ENCODE measurements around the gene PLGRKT. TPM values are rescaled to one million over a fixed set of nuclear protein-coding genes. Genes with fewer than 3 reads are reported as not detected.
"Not testable (repeated sequence)": the region's sequence is repeated elsewhere in the genome, so short reads cannot be mapped to it uniquely, and the experiment has no call there.

Gene PLGRKT
- total RNA-seq = 16.5 TPM

GRCh38 chr9:5437254-5438216 lies at the start of gene PLGRKT:
Gene PLGRKT (minus strand): TSS chr9:5437925. CDS start chr9:5431977, 5,948 bp downstream.
- DNase-seq = peak; percentile 96

- no peak for DNase-seq
Measured at GRCh38 chr9:5486988-5487387, 49.3 kb upstream of the PLGRKT start.

- no peak for DNase-seq
Measured at GRCh38 chr9:5485378-5486085, 47.8 kb upstream of the PLGRKT start.

- no peak for DNase-seq
Measured at GRCh38 chr9:5483306-5483705, 45.6 kb upstream of the PLGRKT start.

GRCh38 chr9:5482194-5482593 lies 44.5 kb upstream of the PLGRKT start:
- DNase-seq = no peak

- no peak for DNase-seq
Measured at GRCh38 chr9:5481322-5482040, 43.8 kb upstream of the PLGRKT start.

- no peak for DNase-seq
Measured at GRCh38 chr9:5480919-5481318, 43.2 kb upstream of the PLGRKT start.

GRCh38 chr9:5479994-5480694 lies 42.4 kb upstream of the PLGRKT start:
- no peak for DNase-seq

GRCh38 chr9:5478206-5478605 lies 40.5 kb upstream of the PLGRKT start:
- DNase-seq = no peak

GRCh38 chr9:5475611-5476010 lies 37.9 kb upstream of the PLGRKT start:
- DNase-seq = not testable (repeated sequence)

GRCh38 chr9:5470816-5471215 lies 33.1 kb upstream of the PLGRKT start:
- DNase-seq = no peak

- DNase-seq = no peak
Measured at GRCh38 chr9:5470122-5470521, 32.4 kb upstream of the PLGRKT start.

GRCh38 chr9:5468850-5469249 lies 31.1 kb upstream of the PLGRKT start:
- no peak for DNase-seq

GRCh38 chr9:5466766-5467165 lies 29.0 kb upstream of the PLGRKT start:
- no peak for DNase-seq

GRCh38 chr9:5466005-5466404 lies 28.3 kb upstream of the PLGRKT start:
- no peak for DNase-seq

GRCh38 chr9:5464831-5465330 lies 27.2 kb upstream of the PLGRKT start:
- DNase-seq = not testable (repeated sequence)

GRCh38 chr9:5460157-5460556 lies 22.4 kb upstream of the PLGRKT start:
- DNase-seq = no peak

GRCh38 chr9:5459289-5459829 lies 21.6 kb upstream of the PLGRKT start:
- DNase-seq = no peak

GRCh38 chr9:5455181-5455580 lies 17.5 kb upstream of the PLGRKT start:
- no peak for DNase-seq

- DNase-seq = no peak
Measured at GRCh38 chr9:5453673-5454072, 15.9 kb upstream of the PLGRKT start.

- no peak for DNase-seq
Measured at GRCh38 chr9:5453004-5453403, 15.3 kb upstream of the PLGRKT start.

GRCh38 chr9:5452286-5452609 lies 14.5 kb upstream of the PLGRKT start:
- DNase-seq = no peak

Data from skin of body (tissue), 2 donors.